CD4-positive, alpha-beta T cell treated with Interleukin-4 for 4 hours (primary cell): ENCODE data around the gene A1BG.
"Not testable (repeated sequence)": the region's sequence is repeated elsewhere in the genome, so short reads cannot be mapped to it uniquely, and the experiment has no call there.

Source experiments
- DNase-seq: peaks from one replicate; pipeline ENCODE4 v3.0.0-alpha.2; 2020

A1BG gene

DNA sequence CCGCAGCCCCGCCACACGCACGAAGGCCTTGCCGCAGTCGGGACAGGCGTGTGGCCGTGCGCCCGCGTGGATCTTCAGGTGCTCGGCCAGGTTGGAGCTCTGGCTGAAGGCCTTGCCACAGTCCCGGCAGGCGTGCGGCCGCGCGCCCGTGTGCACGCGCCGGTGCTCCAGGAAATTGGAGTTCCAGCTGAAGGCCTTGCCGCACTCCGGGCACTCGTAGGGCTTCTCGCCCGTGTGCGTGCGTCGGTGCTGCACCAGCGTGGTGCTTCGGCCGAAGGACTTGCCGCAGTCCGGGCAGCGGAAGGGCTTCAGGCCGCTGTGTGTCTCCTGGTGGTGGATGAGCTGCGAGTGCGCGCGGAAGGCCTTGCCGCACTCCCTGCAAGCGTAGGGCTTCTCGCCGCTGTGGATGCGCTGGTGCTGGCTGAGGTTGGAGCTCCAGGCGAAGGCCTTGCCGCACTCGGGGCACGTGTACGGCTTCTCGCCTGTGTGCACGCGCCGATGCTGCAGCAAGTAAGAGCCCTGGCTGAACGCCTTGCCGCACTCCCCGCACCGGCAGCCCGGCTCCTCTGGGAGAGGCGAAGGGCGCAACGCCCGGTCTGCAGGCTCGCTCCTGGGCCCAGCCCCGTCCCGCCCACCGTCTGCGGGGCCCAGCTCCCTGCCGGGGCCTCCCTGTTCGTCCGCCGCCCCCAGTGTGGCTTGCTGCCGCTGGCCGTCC is 3.6 kb upstream of the A1BG start:
- DNase-seq, result no peak

DNA sequence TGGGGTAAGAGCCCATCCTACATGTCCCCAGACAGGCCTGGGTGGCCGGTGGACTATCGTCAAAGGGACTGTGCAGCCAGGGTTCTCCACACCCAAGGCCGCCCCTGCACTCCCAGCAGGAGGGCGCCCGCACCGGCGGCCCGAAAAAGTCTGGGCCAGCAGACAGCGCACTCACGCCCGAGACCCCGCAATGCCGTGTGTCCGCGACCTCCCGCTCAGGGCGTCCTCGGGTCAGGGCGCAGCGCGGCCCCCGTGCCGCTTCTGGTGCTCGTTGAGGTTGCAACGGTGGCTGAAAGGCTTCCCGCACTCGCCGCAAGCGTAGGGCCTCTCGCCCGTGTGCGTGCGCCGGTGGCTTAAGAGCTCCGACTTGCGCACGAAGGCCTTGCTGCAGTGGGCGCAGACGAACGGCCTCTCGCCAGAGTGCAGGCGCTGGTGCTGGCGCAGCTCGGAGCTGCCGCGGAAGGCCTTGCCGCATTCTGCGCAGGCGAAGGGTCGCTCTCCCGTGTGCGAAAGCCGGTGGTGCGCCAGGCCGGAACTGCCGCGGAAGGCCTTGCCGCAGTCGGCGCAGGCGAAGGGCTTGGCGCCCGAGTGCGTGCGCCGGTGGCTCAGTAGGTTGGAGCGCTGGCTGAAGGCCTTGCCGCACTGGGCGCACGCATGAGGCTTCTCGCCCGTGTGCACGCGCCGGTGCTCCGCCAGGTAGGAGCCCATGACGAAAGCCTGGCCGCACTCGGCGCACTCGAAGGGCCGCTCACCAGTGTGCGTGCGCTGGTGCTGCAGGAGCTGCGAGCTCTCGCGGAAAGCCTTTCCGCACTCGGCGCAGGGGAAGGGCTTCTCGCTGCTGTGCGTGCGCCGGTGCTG is 2.8 kb upstream of the A1BG start:
- peak; percentile 11 for DNase-seq

DNA sequence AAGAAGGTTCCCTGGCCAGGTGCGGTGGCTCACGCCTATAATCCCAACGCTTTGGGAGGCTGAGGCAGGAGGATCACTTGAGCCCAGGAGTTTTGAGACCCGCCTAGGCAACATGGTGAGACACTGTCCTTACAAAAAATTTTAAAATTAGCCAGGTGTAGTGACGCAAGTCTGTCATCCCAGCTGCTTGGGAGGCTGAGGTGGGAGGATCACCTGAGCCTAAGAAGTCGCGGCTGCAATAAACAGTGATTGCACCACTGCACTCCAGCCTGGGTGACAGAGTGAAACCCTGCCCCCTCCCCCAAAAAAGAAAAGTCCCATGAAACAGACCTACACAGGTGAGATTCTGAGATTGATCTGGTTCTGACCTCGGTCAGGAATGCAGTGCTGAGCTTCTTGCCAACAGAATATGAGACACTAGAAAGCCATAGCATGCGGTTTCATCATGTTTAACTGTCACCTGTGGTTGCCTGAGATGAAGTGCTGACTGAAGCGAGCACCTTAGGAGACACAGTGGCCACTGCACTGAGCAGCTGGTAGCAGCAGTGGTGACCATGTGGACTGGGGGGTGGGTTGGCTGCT is 2.0 kb upstream of the A1BG start:
- DNase-seq, result no peak

DNA sequence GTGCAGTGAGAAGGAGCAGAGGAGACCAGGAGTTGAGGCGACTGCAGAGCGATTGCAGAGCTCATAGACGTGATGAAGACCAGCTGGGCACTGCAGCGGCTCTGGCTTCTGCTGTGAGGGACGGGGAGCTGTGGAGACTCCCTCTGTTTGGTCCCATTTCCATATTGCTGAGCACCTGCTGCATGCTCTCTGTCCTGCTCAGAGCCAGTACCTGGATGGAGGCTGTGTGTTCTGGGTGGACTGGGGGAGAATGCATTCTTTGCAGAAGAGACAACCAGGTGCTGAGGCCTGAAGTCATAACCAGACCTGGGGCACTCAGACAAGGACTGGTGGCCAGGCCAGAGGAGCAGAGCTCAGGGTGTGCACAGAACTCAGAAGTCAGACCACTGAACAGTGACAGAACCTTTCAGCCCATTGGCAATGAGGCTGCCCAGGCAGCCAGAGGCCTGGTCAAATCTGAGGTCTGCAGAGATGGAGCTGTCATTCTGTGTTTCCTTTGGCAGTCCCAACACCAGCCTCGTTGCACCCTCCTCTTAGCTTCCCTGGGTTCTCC is 1.3 kb upstream of the A1BG start:
- no peak for DNase-seq

DNA sequence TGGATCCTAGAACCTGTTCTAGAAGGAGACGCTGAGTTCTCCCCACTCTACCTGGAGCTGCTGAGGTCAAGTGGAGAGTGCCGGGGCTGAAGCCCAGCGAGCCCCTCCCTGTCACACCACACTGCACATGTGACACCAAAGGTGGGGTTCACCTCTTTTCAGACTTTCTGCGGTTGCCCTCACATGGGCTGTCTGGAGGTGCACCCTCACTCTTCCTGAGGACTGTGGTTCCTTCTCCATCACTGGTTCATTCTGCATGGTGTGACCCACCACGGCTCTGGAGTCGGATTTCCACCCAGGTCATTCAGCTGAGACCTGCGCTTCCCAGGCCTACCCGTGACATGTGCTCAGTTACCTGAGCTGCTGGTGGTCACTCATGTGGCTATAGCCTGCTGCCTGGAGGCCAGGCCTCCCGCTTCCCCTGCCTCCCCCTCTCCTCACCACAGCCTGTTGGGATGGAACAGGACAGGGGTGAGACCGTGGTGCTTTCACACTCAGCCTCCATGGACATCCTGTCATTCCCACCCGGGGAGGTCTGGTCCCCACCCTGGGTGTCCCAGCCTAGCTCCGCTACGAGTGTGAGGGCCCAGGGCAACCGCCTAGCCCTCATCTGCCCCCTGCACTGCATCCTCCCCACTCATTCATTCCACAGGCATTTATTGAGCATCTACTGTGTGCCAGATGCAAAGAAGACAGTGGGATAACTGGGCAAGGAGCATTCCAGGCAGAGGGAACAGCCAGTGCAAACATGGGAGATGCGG is 605 bp upstream of the A1BG start:
- no peak for DNase-seq

DNA sequence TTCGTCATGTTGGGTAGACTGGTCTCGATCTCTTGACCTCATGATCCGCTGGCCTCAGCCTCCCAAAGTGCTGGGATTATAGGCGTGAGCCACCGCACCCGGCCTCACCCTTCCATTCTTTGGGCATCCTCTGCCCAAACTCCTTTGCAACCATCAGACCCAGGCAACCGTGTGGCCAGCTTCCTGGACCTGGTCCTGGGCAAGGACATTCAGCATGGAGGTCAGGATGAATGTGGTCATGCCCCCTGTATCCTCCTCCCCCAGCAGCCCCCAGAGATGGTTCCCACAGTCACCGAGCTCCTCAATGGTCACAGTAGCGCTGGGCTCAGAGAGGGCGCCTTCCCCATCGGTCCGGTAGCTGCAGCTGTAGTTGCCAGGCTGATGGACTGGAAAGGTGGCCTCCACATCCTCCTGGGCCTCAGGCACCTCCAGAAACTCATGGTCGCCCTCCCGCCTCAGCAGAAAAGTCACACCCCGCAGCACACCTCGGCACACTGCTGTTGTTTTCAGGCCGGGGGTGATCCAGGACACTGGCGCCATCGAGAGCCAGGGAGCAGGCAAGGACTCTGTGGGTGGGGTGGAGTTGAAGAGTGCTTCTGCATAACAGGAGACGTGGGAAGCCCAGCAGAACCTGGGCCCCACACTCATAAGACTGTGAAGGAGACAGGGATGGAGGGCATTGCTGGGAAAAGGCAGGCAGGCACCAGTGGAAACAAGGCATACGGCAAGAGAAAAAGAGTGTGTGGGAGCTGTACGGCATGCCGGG is 1.1 kb downstream of the A1BG start:
- DNase-seq, result no peak

DNA sequence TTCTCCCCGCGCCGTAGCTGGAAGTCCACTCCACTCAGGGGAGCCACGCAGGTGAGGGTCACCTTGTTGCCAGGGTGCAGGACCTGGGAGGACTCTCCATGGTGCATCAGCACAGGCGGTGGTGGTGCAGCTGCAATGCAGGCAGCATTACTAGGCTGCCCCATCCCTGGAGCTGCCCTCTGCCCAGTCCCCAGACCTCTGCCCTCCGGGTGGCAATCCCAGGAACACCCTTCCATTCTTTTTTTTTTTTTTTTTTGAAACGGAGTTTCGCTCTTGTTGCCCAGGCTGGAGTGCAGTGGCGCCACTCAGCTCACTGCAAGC is 1.8 kb downstream of the A1BG start:
- no peak for DNase-seq

DNA sequence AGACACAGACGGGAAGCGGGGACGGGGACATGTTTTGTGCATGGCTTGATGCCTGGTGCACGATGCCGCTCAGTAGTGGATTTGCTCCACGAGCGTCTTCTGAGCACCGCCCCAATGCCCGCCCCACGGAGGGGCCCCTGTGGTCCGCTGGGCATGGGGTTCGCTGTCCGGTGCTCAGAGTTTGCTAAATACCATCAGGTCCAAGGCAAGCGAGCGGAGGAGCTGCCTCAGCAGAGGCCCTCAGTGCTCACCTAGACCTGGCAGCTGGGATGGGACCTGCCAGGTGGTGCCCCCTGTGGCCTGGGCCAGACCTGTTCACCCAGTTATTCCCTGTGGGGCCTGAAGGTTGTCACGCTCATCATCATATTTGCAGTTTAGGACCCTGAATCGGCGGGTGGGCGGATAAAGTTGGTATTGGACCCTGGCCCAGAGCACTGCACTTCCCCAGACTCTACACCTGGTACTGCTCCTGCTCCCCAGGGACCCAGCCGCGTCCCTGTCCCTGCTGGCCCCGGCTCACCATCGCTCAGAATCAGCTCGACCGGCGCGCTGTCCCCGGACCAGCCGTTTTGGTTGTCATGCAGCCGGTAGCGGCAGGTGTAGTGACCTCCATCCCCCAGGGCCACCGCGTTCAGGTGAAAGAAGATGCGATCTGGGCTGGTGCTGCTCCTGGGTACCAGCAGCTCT is 2.3 kb downstream of the A1BG start:
- DNase-seq, result no peak

DNA sequence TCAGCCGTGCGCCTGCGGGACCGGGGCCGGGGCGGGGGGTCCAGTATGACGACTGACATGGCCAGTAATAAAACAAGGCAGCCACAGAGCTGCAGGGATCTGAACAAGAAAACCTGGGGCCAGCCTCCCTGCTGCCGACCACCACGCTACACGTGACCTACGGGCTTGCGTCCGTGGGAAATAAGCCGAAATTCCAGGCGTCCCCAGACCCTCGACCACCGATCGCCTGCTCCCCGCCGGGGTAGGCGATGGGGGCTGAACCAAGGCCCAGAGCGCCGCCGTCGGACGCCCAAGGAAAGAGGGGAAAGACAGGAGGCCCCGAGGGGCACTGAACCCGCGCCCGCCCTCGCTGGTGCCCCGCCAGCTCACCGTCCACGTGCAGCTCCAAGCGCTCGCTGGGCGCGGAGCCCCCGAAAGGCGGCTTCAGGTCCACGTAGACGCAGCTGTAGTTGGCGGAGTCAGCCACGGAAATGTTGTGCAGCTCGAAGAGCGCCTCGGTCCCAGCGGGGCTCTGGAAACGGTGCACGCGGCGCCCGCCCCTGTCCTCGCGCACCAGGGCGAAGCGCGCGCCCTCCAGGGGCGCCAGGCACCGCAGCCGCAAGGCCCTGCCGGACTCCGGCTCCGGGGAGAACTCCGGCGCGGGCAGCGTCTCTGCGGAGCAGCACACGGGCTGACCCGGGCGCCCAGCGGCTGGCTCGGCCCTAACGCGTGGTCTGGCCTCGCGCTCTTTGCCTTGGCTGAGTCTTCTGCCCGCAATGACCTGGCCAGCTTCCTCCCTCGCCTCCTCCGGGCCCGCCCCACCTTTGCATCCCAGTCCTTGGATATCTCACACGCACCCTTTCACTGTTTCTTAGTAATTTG is 3.1 kb downstream of the A1BG start:
- DNase-seq, result no peak

DNA sequence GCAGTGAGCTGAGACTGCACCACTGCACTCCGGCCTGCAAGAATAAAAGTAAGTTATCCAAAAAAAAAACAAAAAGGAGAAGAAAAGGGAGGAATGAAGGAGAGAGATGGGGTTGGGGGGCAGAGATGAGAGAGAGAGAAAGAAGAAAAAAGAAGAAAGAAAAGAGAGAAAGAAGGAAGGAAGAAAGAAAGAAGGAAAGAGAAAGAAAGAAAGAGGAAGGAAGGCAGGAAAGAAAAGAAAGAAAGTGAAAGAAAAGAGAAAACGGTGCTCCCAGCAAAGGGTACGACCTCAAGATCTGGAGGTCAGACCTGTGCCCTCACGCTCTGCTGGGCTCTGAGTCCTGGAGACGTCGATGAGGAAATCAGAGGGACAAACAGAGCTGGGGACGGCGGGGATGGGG is 3.7 kb downstream of the A1BG start:
- DNase-seq, result no peak

DNA sequence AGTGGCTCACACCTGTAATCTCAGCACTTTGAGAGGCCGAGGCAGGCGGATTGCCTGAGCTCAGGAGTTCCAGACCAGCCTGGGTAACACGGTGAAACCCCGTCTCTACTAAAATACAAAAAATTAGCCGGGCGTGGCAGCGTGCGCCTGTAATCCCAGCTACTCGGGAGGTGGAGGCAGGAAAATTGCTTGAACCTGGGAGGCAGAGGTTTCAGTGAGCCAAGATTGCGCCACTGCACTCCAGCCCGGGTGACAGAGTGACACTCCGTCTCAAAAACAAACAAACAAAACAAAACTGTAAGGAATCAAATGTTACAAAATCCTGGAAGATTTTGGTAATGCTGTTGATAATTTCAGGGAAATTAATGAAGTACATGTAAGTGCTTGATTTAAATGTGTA is 5.2 kb downstream of the A1BG start:
- DNase-seq, result not testable (repeated sequence)

DNA sequence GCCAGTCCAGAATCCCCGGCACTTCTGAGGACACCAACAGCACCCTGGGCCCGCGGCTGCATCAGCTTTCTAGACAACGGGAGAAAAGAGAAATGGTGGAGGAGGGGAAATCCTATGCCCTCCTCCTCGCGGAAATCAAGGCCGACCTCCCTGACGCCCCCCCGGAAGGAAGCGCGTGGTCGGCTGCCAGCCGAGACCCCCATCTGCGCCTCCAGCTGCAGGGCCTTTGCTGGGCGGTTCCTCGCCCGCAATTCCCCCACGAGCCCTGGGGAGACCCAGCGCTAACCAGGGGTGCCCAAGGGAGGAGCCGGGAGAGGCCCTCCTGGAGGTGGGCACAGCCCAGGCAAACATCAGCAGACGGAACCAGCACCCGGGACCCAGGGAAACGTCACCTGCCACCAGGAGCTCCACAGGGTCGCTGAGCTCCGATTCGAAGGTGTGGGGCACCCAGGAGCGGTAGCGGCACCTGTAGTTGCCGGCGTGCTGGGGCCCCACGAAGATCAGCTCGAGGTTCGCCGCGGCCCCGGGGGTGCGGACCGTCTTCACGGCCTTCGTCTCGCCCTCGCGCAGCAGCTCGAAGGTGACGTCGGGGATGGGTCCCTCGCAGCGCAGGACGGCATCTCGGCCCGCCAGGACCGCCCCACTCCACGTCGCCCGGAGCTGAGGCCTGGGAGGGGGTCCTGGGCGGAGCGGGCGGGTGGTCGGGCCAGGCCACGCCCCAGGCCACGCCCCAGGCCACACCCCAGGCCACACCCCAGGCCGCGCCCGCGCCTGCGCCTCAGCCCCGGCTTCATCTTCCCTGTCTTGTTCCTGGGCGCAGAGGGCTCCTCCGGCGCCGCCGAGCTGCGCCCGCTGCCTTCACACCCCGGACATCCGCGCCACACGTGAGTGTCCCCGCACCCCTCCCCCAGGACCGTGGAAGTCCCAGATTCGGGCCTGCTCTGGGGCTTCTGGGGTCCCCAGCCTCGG is 6.0 kb downstream of the A1BG start:
- peak; percentile 60 for DNase-seq

DNA sequence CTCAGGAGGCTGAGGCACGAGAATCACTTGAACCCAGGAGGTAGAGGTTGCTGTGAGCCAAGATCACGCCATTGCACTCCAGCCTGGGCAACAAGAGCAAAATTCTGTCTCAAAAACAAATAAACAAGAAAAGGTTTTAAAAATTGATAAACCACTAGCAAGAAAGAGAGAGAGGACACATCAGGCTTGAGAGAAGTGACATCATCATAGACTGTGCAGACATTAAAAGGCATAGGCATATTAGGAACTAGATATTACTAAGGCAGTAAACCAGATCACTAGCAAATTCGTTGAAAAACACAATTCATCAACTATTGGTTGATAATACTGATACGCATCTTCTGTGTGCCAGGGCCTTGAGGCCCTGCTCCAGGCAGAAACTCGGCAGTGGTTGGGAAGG is 7.7 kb downstream of the A1BG start:
- DNase-seq, result no peak

DNA sequence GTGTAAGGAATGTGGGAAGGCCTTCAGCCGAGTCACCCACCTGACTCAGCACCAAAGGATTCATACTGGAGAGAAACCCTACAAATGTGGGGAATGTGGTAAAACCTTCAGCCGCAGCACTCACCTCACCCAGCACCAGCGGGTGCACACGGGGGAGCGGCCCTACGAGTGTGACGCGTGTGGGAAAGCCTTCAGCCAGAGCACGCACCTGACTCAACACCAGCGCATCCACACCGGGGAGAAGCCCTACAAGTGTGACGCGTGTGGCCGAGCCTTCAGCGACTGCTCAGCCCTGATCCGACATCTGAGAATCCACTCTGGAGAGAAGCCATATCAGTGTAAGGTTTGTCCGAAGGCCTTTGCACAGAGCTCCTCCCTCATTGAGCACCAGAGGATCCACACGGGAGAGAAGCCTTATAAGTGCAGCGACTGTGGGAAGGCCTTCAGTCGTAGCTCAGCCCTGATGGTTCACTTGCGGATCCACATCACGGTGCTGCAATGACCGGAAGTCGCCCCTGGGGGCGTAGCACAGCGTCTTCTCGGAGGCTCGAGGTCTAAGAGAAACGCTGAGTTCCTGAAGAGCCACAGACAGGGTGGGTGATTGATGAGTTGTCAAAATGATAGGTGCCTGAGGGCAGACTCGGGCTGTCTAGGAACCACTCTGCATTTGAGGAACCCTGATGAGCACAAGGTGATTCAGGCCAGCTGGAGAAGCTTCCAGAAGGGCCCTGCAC is 14.3 kb downstream of the A1BG start:
- DNase-seq, result no peak

DNA sequence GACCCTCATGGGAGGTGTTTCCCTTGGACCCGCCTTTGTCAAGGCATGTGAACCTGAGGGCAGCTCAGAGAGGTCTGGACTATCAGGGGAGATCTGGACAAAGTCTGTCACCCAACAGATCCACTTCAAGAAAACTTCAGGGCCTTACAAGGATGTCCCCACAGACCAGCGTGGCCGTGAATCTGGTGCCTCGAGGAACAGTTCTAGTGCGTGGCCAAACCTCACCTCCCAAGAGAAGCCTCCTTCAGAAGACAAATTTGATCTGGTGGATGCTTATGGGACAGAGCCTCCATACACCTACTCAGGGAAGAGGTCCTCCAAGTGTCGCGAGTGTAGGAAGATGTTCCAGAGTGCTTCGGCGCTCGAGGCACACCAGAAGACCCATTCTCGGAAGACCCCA is 15.0 kb downstream of the A1BG start:
- no peak for DNase-seq

DNA sequence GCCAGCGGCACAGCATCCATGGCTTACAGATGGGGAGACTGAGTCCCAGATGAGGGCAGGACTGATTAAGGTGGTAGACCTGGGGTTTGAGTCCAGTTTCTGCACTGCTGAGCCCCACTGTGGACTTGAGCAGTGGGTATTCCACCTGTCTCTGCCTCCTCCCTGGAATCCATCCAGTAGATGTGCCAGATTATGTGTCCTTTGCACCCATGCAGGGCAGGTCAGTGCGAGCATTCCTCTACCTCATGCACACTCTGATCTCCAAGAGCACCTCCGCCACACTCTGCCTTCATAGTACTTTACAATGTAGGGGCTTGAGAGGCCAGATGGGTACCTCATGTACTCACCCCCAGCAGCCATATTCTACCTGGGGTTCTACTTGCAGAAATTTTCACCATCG is 16.5 kb downstream of the A1BG start:
- DNase-seq, result no peak

DNA sequence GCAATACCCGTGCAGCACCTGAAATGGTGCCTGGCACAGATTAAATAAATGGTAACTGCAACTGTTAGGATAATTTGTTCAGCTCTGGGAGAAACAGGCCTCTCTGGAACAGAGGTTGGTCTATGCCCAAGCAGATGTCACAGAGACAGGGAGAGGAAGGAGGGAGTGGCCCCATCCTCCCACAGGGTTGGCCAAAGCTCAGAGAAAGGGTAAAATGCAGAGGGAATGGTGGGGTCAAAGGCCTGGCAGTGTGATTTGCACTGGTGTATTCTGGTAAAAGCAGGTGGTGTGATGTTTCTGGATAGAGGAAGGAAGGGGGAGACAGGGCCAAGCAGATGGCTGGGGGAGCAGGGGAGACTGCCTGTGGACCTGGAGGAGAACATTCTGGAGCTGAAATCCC is 17.1 kb downstream of the A1BG start:
- DNase-seq, result no peak

DNA sequence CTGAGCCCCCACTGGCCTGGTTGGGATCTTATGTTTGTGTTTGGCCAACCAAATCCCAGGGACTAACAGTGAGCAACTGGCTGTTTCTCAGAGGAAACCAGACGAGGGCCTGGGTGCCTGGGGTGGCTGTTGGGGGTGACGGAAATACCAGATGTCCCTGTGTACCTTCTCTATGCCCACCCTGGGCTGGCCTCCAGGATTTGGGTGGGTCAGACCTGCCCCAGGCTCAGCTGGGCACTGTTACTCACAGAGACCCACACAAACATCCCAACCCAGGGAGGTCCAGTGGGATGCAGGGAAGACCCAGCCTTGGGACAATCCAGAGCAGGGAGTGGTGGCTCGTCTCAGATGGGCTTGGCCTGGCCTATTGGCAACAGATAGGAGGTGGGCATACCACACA is 17.7 kb downstream of the A1BG start:
- DNase-seq, result no peak
